A549 (cell line): ENCODE data around the gene CDC42BPB. TPM values are rescaled to one million over a fixed set of nuclear protein-coding genes. Genes with fewer than 3 reads are reported as not detected.

Experiments
- ATAC-seq, 2 experiments: fragments of 200-7000 bp in 1 of 2; fragments of >200 bp in 1 of 2; cut with Nextera tagmentation in 1 of 2; cut with Tn5 transposase in 1 of 2; 3 replicates each; pipeline versions ENCODE4 v1.8.0 to v1.9.1; 2018 to 2020; ENCODE audit warnings: mild to moderate bottlenecking in 1 of 2, moderate library complexity in 1 of 2
- CTCF ChIA-PET: fragments of 300-600 bp; sonication (Branson Sonifier 250); formaldehyde crosslinking; extraction: SDS; loops from one replicate; lab custom pipeline; 2021; ENCODE audit warnings: antibody characterized with exemption, inconsistent platforms; lab: Yijun Ruan, JAX
- POLR2A ChIA-PET: fragments of 350-600 bp; formaldehyde crosslinking; extraction: SDS; loops from one replicate; lab custom pipeline; 2021; ENCODE audit warnings: antibody characterized with exemption, inconsistent platforms; lab: Yijun Ruan, JAX
- DNase-seq, 2 experiments: peaks; one replicate each; pipeline versions ENCODE4 v3.0.0 to v3.0.0-alpha.2; 2011 to 2016; ENCODE audit warnings: low read depth in 1 of 2, low spot score in 1 of 2
- FAIRE-seq: peaks from 2 replicates; lab custom pipeline; 2011; peaks lifted over from hg19 to GRCh38; lab: Jason Lieb, UNC
- H3K27ac ChIP-seq, 2 experiments: fragments of >200 bp; sonication (Bioruptor Twin); formaldehyde crosslinking; 3 replicates each; pipeline ENCODE4 v1.5.1; 2016 to 2017
- H3K4me1 ChIP-seq: fragments of >200 bp; sonication (Bioruptor Twin); formaldehyde crosslinking; 3 replicates; pipeline ENCODE4 v1.6.1; 2016
- H3K4me2 ChIP-seq: fragments of >200 bp; sonication (Bioruptor Twin); formaldehyde crosslinking; 3 replicates; pipeline ENCODE4 v1.6.1; 2016
- H3K4me3 ChIP-seq: fragments of >200 bp; sonication (Bioruptor Twin); formaldehyde crosslinking; 3 replicates; pipeline ENCODE4 v1.5.1; 2016
- H3K9me3 ChIP-seq: fragments of >200 bp; sonication (Bioruptor Twin); formaldehyde crosslinking; 3 replicates; pipeline ENCODE4 v1.6.1; 2016
- ATOH8 ChIP-seq: fragments of 250-450 bp; sonication (Bioruptor Pico); IDR thresholded peaks from 2 replicates; pipeline ENCODE4 v1.5.0; 2020; ENCODE audit warnings: low read depth, mild to moderate bottlenecking, moderate library complexity
- BCL3 ChIP-seq: fragments of >200 bp; sonication (Bioruptor Twin); formaldehyde crosslinking; IDR thresholded peaks from 3 replicates; pipeline ENCODE4 v1.6.1; 2016
- CBX2 ChIP-seq: fragments of 200-600 bp; sonication (generic); IDR thresholded peaks from 2 replicates; pipeline ENCODE4 v1.6.1; 2016; ENCODE audit warnings: low read depth, mild to moderate bottlenecking, borderline replicate concordance
- CEBPB ChIP-seq, 2 experiments: fragments of >200 bp in 1 of 2; sonication (Bioruptor Twin) in 1 of 2; formaldehyde crosslinking in 1 of 2; IDR thresholded peaks; 2 replicates each; pipeline ENCODE4 v1.6.1; 2012 to 2016
- E2F6 ChIP-seq: IDR thresholded peaks from 2 replicates; pipeline ENCODE4 v1.6.1; 2012; ENCODE audit warnings: low read depth, borderline replicate concordance
- EHF ChIP-seq: fragments of 250-450 bp; sonication (Bioruptor Pico); IDR thresholded peaks from 2 replicates; pipeline ENCODE4 v1.5.0; 2020; ENCODE audit warnings: mild to moderate bottlenecking
- EHMT2 ChIP-seq: fragments of 200-600 bp; sonication (generic); IDR thresholded peaks from 2 replicates; pipeline ENCODE4 v1.6.1; 2016; ENCODE audit warnings: antibody characterized with exemption, low read depth, mild to moderate bottlenecking, moderate library complexity
- FOSB ChIP-seq: fragments of 250-450 bp; sonication (Bioruptor Pico); IDR thresholded peaks from 2 replicates; pipeline ENCODE4 v1.5.0; 2020; ENCODE audit warnings: mild to moderate bottlenecking, moderate library complexity
- FOXS1 ChIP-seq: fragments of 250-450 bp; sonication (Bioruptor Pico); IDR thresholded peaks from 2 replicates; pipeline ENCODE4 v1.5.0; 2020; ENCODE audit warnings: mild to moderate bottlenecking, moderate library complexity
- HES2 ChIP-seq: fragments of >200 bp; sonication (Bioruptor Twin); formaldehyde crosslinking; IDR thresholded peaks from 2 replicates; pipeline ENCODE4 v1.6.1; 2016
- HEYL ChIP-seq: fragments of 250-450 bp; sonication (Bioruptor Pico); IDR thresholded peaks from 2 replicates; pipeline ENCODE4 v1.8.0; 2021; ENCODE audit warnings: mild to moderate bottlenecking, moderate library complexity
- HOXA7 ChIP-seq: fragments of 250-450 bp; sonication (Bioruptor Pico); IDR thresholded peaks from 2 replicates; pipeline ENCODE4 v1.5.0; 2020; ENCODE audit warnings: mild to moderate bottlenecking, moderate library complexity
- HOXB5 ChIP-seq: fragments of 250-450 bp; sonication (Bioruptor Pico); IDR thresholded peaks from 2 replicates; pipeline ENCODE4 v1.5.0; 2020; ENCODE audit warnings: mild to moderate bottlenecking, moderate library complexity
- JUN ChIP-seq, 2 experiments: fragments of >200 bp; sonication (Bioruptor Twin); formaldehyde crosslinking; IDR thresholded peaks; 2 replicates in 1 of 2; 3 replicates in 1 of 2; pipeline ENCODE4 v1.6.1; 2016 to 2017
- JUNB ChIP-seq: fragments of >200 bp; sonication (Bioruptor Twin); formaldehyde crosslinking; IDR thresholded peaks from 2 replicates; pipeline ENCODE4 v1.6.1; 2016
- KDM1A ChIP-seq: fragments of 200-600 bp; sonication (generic); IDR thresholded peaks from 2 replicates; pipeline ENCODE4 v1.6.1; 2016; ENCODE audit warnings: low read depth, mild to moderate bottlenecking
- MAFK ChIP-seq: fragments of 450-650 bp; IDR thresholded peaks from 2 replicates; pipeline ENCODE4 v1.6.1; 2014; ENCODE audit not compliant: partially characterized antibody
- MAX ChIP-seq: IDR thresholded peaks from 2 replicates; pipeline ENCODE4 v1.6.1; 2012
- MAZ ChIP-seq: fragments of 150-350 bp; IDR thresholded peaks from 2 replicates; pipeline ENCODE4 v1.6.1; 2014; ENCODE audit warnings: antibody characterized with exemption, low read depth, low read length, borderline replicate concordance
- NPAS2 ChIP-seq: fragments of 250-450 bp; sonication (Bioruptor Pico); IDR thresholded peaks from 2 replicates; pipeline ENCODE4 v1.8.0; 2022; ENCODE audit warnings: mild to moderate bottlenecking, moderate library complexity, borderline replicate concordance
- NR3C1 ChIP-seq: fragments of >200 bp; sonication (Bioruptor Twin); formaldehyde crosslinking; IDR thresholded peaks from 3 replicates; pipeline ENCODE4 v1.6.1; 2017
- RCOR1 ChIP-seq: fragments of 150-350 bp; IDR thresholded peaks from 2 replicates; pipeline ENCODE4 v1.6.1; 2014; ENCODE audit warnings: antibody characterized with exemption, low read length, low read depth
- RFX5 ChIP-seq: fragments of 450-650 bp; IDR thresholded peaks from 2 replicates; pipeline ENCODE4 v1.7.1; 2014; ENCODE audit warnings: antibody characterized with exemption, mild to moderate bottlenecking, moderate library complexity
- SREBF2 ChIP-seq: fragments of 450-650 bp; IDR thresholded peaks from 2 replicates; pipeline ENCODE4 v1.6.1; 2014; ENCODE audit warnings: mild to moderate bottlenecking, moderate library complexity
- TFCP2L1 ChIP-seq: fragments of 250-450 bp; sonication (Bioruptor Pico); IDR thresholded peaks from 2 replicates; pipeline ENCODE4 v1.5.0; 2021; ENCODE audit warnings: mild to moderate bottlenecking
- ZFP36 ChIP-seq: fragments of 450-650 bp; IDR thresholded peaks from 2 replicates; pipeline ENCODE4 v1.6.1; 2014; ENCODE audit warnings: borderline replicate concordance; ENCODE audit not compliant: partially characterized antibody
- ZNF302 ChIP-seq: fragments of 250-450 bp; sonication (Bioruptor Pico); IDR thresholded peaks from 2 replicates; pipeline ENCODE4 v1.9.0; 2021; ENCODE audit warnings: inconsistent platforms, mild to moderate bottlenecking, moderate library complexity
- ZSCAN20 ChIP-seq: fragments of 250-450 bp; sonication (Bioruptor Pico); IDR thresholded peaks from 2 replicates; pipeline ENCODE4 v1.8.0; 2022; ENCODE audit warnings: mild to moderate bottlenecking, moderate library complexity
- WGBS: methylation state at CpG from one replicate; pipeline ENCODE4 v1.1.6; 2017; ENCODE audit errors: missing lambda C conversion rate; 5-methylcytosine and 5-hydroxymethylcytosine counted together
- polyA plus RNA-seq, 4 experiments: library from polyadenylated mRNA; depleted of rRNA in 3 of 4; stranded (reverse); fragments of >200 nt; fragmentation: RNase III in 1 of 4; extraction: RNeasy Plus Mini Kit Qiagen cat#74134 plus additional on column Dnase treatment in 1 of 4; gene quantifications; 2 replicates in 3 of 4; 3 replicates in 1 of 4; pipeline ENCODE4 v1.2.3, GENCODE V29; 2011 to 2017

The CDC42BPB gene
- polyA plus RNA-seq, 2 of the 4 experiments (the other 2 are of a cell fraction), result 56.4 to 57.1 TPM

- DNase-seq (no peak), FAIRE-seq (no peak), ATAC-seq (no peak)
- no peak overlapping the region for H3K27ac ChIP-seq
- CTCF ChIA-PET, result no interaction called here
- POLR2A ChIA-PET, result no interaction called here
- no peak overlapping the region for H3K4me3 ChIP-seq
- H3K4me2 ChIP-seq, result no peak overlapping the region
- 94% methylated on average over 17 of the region's 20 CpGs for WGBS
- no peak for TF ChIP-seq E2F6
- TF ChIP-seq MAFK, result no peak
- no peak for TF ChIP-seq MAX
- TF ChIP-seq TFCP2L1, result no peak
- TF ChIP-seq FOSB (CRISPR knock-in tag), result no peak
- H3K4me1 ChIP-seq, result no peaks in the 10 kb centered on the region
- H3K9me3 ChIP-seq, result no peaks in the 10 kb centered on the region
Observed at GRCh38 chr14:102933618-102934231, 123.6 kb downstream of the CDC42BPB start.

- FAIRE-seq (no peak), ATAC-seq (no peak), DNase-seq (no peak)
- ChIA-PET POLR2A (no interaction called here), CTCF (no interaction called here)
- Histone ChIP-seq H3K9me3 (no peaks in the 10 kb centered on the region), H3K4me3 (no peak overlapping the region), H3K4me1 (no peaks in the 10 kb centered on the region), H3K27ac (no peak overlapping the region), H3K4me2 (no peak overlapping the region)
- WGBS, result 88% methylated on average over 17 of the region's 26 CpGs
- no peak for TF ChIP-seq NR3C1
- TF ChIP-seq HOXA7, result no peak
- no peak for TF ChIP-seq EHF (CRISPR knock-in tag)
- TF ChIP-seq ZFP36, result no peak
- TF ChIP-seq KDM1A, result no peak
- no peak for TF ChIP-seq SREBF2
- no peak for TF ChIP-seq HOXB5 (CRISPR knock-in tag)
- no peak for TF ChIP-seq ZNF302 (CRISPR knock-in tag)
- no peak for TF ChIP-seq CEBPB (IDR thresholded peaks at IDR 0.05)
- no peak for TF ChIP-seq JUNB
- TF ChIP-seq EHMT2, result no peak
- no peak for TF ChIP-seq FOXS1 (CRISPR knock-in tag)
- TF ChIP-seq ZSCAN20, result no peak
Observed at GRCh38 chr14:102932484-102933248, 124.7 kb downstream of the CDC42BPB start.

GRCh38 chr14:102931580-102932285, 125.6 kb downstream of the CDC42BPB start:
- no peak for DNase-seq
- Histone ChIP-seq H3K4me3 (no peak overlapping the region), H3K9me3 (no peaks in the 10 kb centered on the region), H3K4me1 (no peaks in the 10 kb centered on the region), H3K27ac (no peak overlapping the region), H3K4me2 (no peak overlapping the region)
- POLR2A ChIA-PET, result no interaction called here
- WGBS, result 93% methylated on average over 9 of the region's 12 CpGs
- CTCF ChIA-PET, result interaction anchor here (1.1 kb wide), 1 partner anchor 237 kb away, joined by 3 read pairs; no protein-coding TSS in a partner anchor
- TF ChIP-seq FOSB (CRISPR knock-in tag) (no peak), BCL3 (no peak), ATOH8 (CRISPR knock-in tag) (no peak), HEYL (CRISPR knock-in tag) (no peak), RFX5 (no peak), CBX2 (no peak), FOXS1 (CRISPR knock-in tag) (no peak), RCOR1 (no peak), JUN (IDR thresholded peaks at IDR 0.05) (no peak), MAZ (no peak), NPAS2 (CRISPR knock-in tag) (no peak), HES2 (no peak)
- FAIRE-seq, result no peak
- ATAC-seq, result no peak; a peak in 2 of 6 replicates
